Esophagus muscularis mucosa (tissue), 2 donors: ENCODE measurements around the gene NUF2.

Experiments used
- POLR2A ChIP-seq: fragments of 450-650 bp; IDR thresholded peaks from one replicate; pipeline ENCODE4 v1.6.1; 2017; ENCODE audit warnings: antibody characterized with exemption, moderate library complexity, mild to moderate bottlenecking, low read depth
- POLR2AphosphoS5 ChIP-seq, 2 donors: sonication (generic); formaldehyde crosslinking; IDR thresholded peaks; one replicate each; pipeline ENCODE4 v1.6.1; 2017; ENCODE audit warnings: antibody characterized with exemption in 2 of 2

DNA sequence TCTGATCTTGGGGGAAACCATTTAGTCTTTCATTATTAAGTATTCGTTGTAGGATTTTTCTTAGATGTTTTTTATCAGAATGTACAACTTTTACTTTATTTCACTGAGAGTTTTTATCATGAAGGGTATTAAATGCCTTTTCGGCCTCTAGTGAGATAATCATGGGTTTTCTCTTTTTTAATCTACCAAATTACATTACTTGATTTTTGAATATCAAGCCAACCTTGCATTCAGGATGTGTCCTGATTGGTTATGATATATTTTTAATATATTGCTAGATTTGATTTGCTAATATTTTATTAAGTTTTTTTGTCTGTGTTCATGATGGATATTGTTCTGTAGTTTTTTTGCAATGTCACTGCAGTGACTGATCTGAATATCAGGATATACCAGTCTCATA is 9.4 kb downstream of the NUF2 start:
- TF ChIP-seq POLR2A (no peak), POLR2AphosphoS5 (IDR thresholded peaks at IDR 0.05) (no peak)
